GM18519 (cell line): ENCODE data around the gene FAM200B.

Source experiments
- ATAC-seq: cut with Tn5 transposase; IDR thresholded peaks from one replicate; pipeline ENCODE4 v1.9.1; 2021; ENCODE audit warnings: mild to moderate bottlenecking, moderate library complexity; ENCODE audit not compliant: unreplicated experiment, low FRiP score

The FAM200B gene

GRCh38 chr4:15694431-15694830, 12.8 kb downstream of the FAM200B start:
- no peak for ATAC-seq

GRCh38 chr4:15695240-15695699, 13.6 kb downstream of the FAM200B start:
- no peak for ATAC-seq

GRCh38 chr4:15695729-15696128, 14.1 kb downstream of the FAM200B start:
- no peak for ATAC-seq

GRCh38 chr4:15696866-15697265, 15.2 kb downstream of the FAM200B start:
- no peak for ATAC-seq

GRCh38 chr4:15702941-15703403, 21.3 kb downstream of the FAM200B start, which contains the start of gene BST1:
Gene BST1, plus strand, starts transcription at chr4:15703065. Its CDS starts 80 bp downstream, at chr4:15703145.
- ATAC-seq = no peak

- ATAC-seq = no peak
Observed at GRCh38 chr4:15703439-15703838, 21.8 kb downstream of the FAM200B start.

- ATAC-seq = no peak
Observed at GRCh38 chr4:15704129-15704528, 22.5 kb downstream of the FAM200B start.

GRCh38 chr4:15706646-15707362, 25.2 kb downstream of the FAM200B start:
- ATAC-seq = no peak

- no peak for ATAC-seq
Observed at GRCh38 chr4:15707363-15707715, 25.7 kb downstream of the FAM200B start.

GRCh38 chr4:15711762-15712161, 30.1 kb downstream of the FAM200B start:
- no peak for ATAC-seq

GRCh38 chr4:15712214-15712613, 30.6 kb downstream of the FAM200B start:
- ATAC-seq = no peak

GRCh38 chr4:15714141-15714540, 32.5 kb downstream of the FAM200B start:
- ATAC-seq = no peak

GRCh38 chr4:15714646-15715435, 33.2 kb downstream of the FAM200B start:
- no peak for ATAC-seq

GRCh38 chr4:15716115-15716514, 34.5 kb downstream of the FAM200B start:
- no peak for ATAC-seq

- no peak for ATAC-seq
Observed at GRCh38 chr4:15717086-15717485, 35.5 kb downstream of the FAM200B start.

- no peak for ATAC-seq
Observed at GRCh38 chr4:15717657-15718416, 36.2 kb downstream of the FAM200B start.

- no peak for ATAC-seq
Observed at GRCh38 chr4:15718465-15718864, 36.8 kb downstream of the FAM200B start.

GRCh38 chr4:15718959-15719358, 37.3 kb downstream of the FAM200B start:
- ATAC-seq = no peak

- no peak for ATAC-seq
Observed at GRCh38 chr4:15719506-15719905, 37.9 kb downstream of the FAM200B start.

GRCh38 chr4:15720851-15721250, 39.2 kb downstream of the FAM200B start:
- ATAC-seq = no peak

- no peak for ATAC-seq
Observed at GRCh38 chr4:15725608-15726007, 44.0 kb downstream of the FAM200B start.
